GM12878 (cell line): ENCODE data around the gene MYD88. TPM values are rescaled to one million over a fixed set of nuclear protein-coding genes. Genes with fewer than 3 reads are reported as not detected.

Experiments
- ATAC-seq: fragments of 200-7000 bp; cut with Tn5 transposase; 3 replicates; pipeline ENCODE4 v1.9.1; 2020; ENCODE audit warnings: mild to moderate bottlenecking, moderate library complexity
- BruUV-seq: library from RNA; stranded (reverse); fragments of 400-500 nt; replicated peaks from 2 replicates; lab custom pipeline; 2021; lab: Mats Ljungman, UMichigan
- CTCF ChIA-PET: fragments of 300-600 bp; sonication (Branson Sonifier 250); formaldehyde crosslinking; extraction: SDS; loops from one replicate; lab custom pipeline; 2021; ENCODE audit warnings: inconsistent platforms; lab: Yijun Ruan, JAX
- POLR2A ChIA-PET: fragments of 350-600 bp; formaldehyde crosslinking; extraction: SDS; loops from one replicate; lab custom pipeline; 2021; ENCODE audit warnings: inconsistent platforms; lab: Charles Lee
- RAD21 ChIA-PET: fragments of 300-600 bp; sonication (Branson Sonifier 250); formaldehyde crosslinking; loops from one replicate; lab custom pipeline; 2023; ENCODE audit warnings: antibody characterized with exemption; ENCODE audit not compliant: unreplicated experiment; lab: Charles Lee
- SMC1A ChIA-PET: fragments of 300-600 bp; sonication (Branson Sonifier 250); formaldehyde crosslinking; loops from one replicate; lab custom pipeline; 2023; ENCODE audit not compliant: unreplicated experiment, uncharacterized antibody; lab: Charles Lee
- DNase-seq: peaks from one replicate; pipeline ENCODE4 v3.0.0-alpha.2; 2011; ENCODE audit warnings: low read depth, low spot score
- FAIRE-seq: peaks from 3 replicates; lab custom pipeline; 2011; peaks lifted over from hg19 to GRCh38; lab: Jason Lieb, UNC
- H2AFZ ChIP-seq: 2 replicates; pipeline ENCODE4 v1.6.0; 2011; ENCODE audit warnings: low read depth, low read length, control low read depth; ENCODE audit not compliant: control insufficient read depth
- H3K27ac ChIP-seq: 2 replicates; pipeline ENCODE4 v1.5.1; 2011; ENCODE audit warnings: control low read depth; ENCODE audit not compliant: control insufficient read depth, insufficient read depth
- H3K27me3 ChIP-seq, 2 experiments: replicated peaks in 1 of 2; 2 replicates each; pipeline versions ENCODE4 v1.6.0 to v1.6.1; 2011; ENCODE audit warnings: low read length in 1 of 2; ENCODE audit not compliant: control insufficient read depth in 2 of 2, insufficient read depth in 2 of 2
- H3K36me3 ChIP-seq, 2 experiments: 2 replicates each; pipeline ENCODE4 v1.5.1; 2011; ENCODE audit warnings: low read length in 1 of 2; ENCODE audit not compliant: control insufficient read depth in 2 of 2, insufficient read depth in 2 of 2
- H3K4me1 ChIP-seq: 2 replicates; pipeline ENCODE4 v1.6.1; 2011; ENCODE audit warnings: mild to moderate bottlenecking, low read length, moderate library complexity, mixed read lengths; ENCODE audit not compliant: control insufficient read depth, insufficient read depth
- H3K4me2 ChIP-seq: 2 replicates; pipeline ENCODE4 v1.6.0; 2011; ENCODE audit warnings: control low read depth; ENCODE audit not compliant: control insufficient read depth, insufficient read depth
- H3K4me3 ChIP-seq: fragments of 200-600 bp; sonication (generic); 2 replicates; pipeline ENCODE4 v1.5.1; 2016
- H3K79me2 ChIP-seq: 2 replicates; pipeline ENCODE4 v1.6.0; 2011; ENCODE audit warnings: low read length; ENCODE audit not compliant: control insufficient read depth, insufficient read depth
- H3K9ac ChIP-seq: 2 replicates; pipeline ENCODE4 v1.8.0; 2011; ENCODE audit warnings: low read length, control low read depth, mixed read lengths; ENCODE audit not compliant: control insufficient read depth, insufficient read depth
- H3K9me3 ChIP-seq: replicated peaks from 3 replicates; pipeline ENCODE4 v1.5.1; 2011; ENCODE audit warnings: mild to moderate bottlenecking, low read length; ENCODE audit not compliant: control insufficient read depth, insufficient read depth
- H4K20me1 ChIP-seq: 2 replicates; pipeline ENCODE4 v1.6.0; 2011; ENCODE audit not compliant: control insufficient read depth, insufficient read depth
- ESRRA ChIP-seq: IDR thresholded peaks from 2 replicates; pipeline ENCODE4 v1.6.1; 2012; ENCODE audit warnings: mild to moderate bottlenecking, low read length, improper control_type of control experiment
- FOXM1 ChIP-seq: IDR thresholded peaks from 2 replicates; pipeline ENCODE4 v1.6.1; 2012; ENCODE audit warnings: low read depth, mild to moderate bottlenecking, inconsistent platforms, low read length, moderate library complexity
- IKZF2 ChIP-seq, 2 experiments: fragments of 450-650 bp; IDR thresholded peaks; 2 replicates each; pipeline ENCODE4 v1.6.1; 2017; ENCODE audit warnings: mild to moderate bottlenecking in 2 of 2, moderate library complexity in 2 of 2
- NR2C1 ChIP-seq: fragments of 450-650 bp; IDR thresholded peaks from 2 replicates; pipeline ENCODE4 v1.6.1; 2017; ENCODE audit warnings: antibody characterized with exemption, mild to moderate bottlenecking, moderate library complexity
- NR2C2 ChIP-seq: IDR thresholded peaks from 2 replicates; pipeline ENCODE4 v1.6.1; 2011; ENCODE audit warnings: borderline replicate concordance, low read depth; ENCODE audit not compliant: control insufficient read depth, insufficient read length
- RAD51 ChIP-seq: fragments of 450-650 bp; IDR thresholded peaks from 2 replicates; pipeline ENCODE4 v1.6.1; 2016; ENCODE audit warnings: moderate library complexity, mild to moderate bottlenecking, inconsistent platforms
- RBBP5 ChIP-seq: fragments of 200-600 bp; sonication (generic); conservative IDR thresholded peaks from 2 replicates; pipeline ENCODE4 v1.6.1; 2016
- SMARCA5 ChIP-seq: fragments of 450-650 bp; IDR thresholded peaks from 2 replicates; pipeline ENCODE4 v1.6.1; 2017; ENCODE audit warnings: mild to moderate bottlenecking
- SP1 ChIP-seq: IDR thresholded peaks from one replicate; pipeline ENCODE4 v1.6.1; 2011; ENCODE audit warnings: low read depth, low read length
- SUPT20H ChIP-seq: IDR thresholded peaks from 2 replicates; pipeline ENCODE4 v1.6.1; 2011; ENCODE audit warnings: low read depth, mild to moderate bottlenecking, low read length, moderate library complexity, borderline replicate concordance; ENCODE audit not compliant: control insufficient read depth
- SUZ12 ChIP-seq: fragments of 200-600 bp; sonication (generic); IDR thresholded peaks from one replicate; pipeline ENCODE4 v1.6.1; 2018; ENCODE audit warnings: antibody characterized with exemption, mild to moderate bottlenecking; ENCODE audit not compliant: unreplicated experiment
- TBL1XR1 ChIP-seq: IDR thresholded peaks from 2 replicates; pipeline ENCODE4 v1.6.1; 2012; ENCODE audit warnings: low read depth, low read length, improper control_type of control experiment
- ZNF24 ChIP-seq: fragments of 450-650 bp; IDR thresholded peaks from 2 replicates; pipeline ENCODE4 v1.6.1; 2017; ENCODE audit warnings: antibody characterized with exemption, mild to moderate bottlenecking
- ZNF384 ChIP-seq: IDR thresholded peaks from 2 replicates; pipeline ENCODE4 v1.6.1; 2012; ENCODE audit warnings: low read depth, mild to moderate bottlenecking, low read length, improper control_type of control experiment, borderline replicate concordance
- WGBS: methylation state at CpG from one replicate; pipeline ENCODE4 v1.1.6; 2016; ENCODE audit warnings: low lambda C conversion rate; ENCODE audit not compliant: insufficient replicate concordance, insufficient coverage; ENCODE audit errors: missing lambda C conversion rate; 5-methylcytosine and 5-hydroxymethylcytosine counted together
- in situ Hi-C: fragments of 300-500 bp; cut with MboI; formaldehyde crosslinking; loops from 9 replicates; pipeline ENCODE4 v1.14.3; 2018; ENCODE audit warnings: mixed read lengths
- intact Hi-C: fragments of 100-400 bp; cut with micrococcal nuclease; formaldehyde crosslinking; loops from one replicate; pipeline ENCODE4 v1.14.2; 2022; ENCODE audit not compliant: unreplicated experiment
- polyA plus RNA-seq, 11 experiments: library from polyadenylated mRNA; depleted of rRNA in 4 of 11; unstranded in 6 of 11; stranded (reverse) in 5 of 11; fragments of >200 nt; fragmentation: Nextera tagmentation in 4 of 11; fragmentation: Illumina TruSeq in 1 of 11; extraction: Ambion mirVana in 4 of 11; extraction: Trizol in 1 of 11; gene quantifications; 1 replicate in 1 of 11; 2 replicates in 10 of 11; pipeline versions ENCODE4 v1.2.1 to v1.2.3, GENCODE V29; 2011 to 2016; ENCODE audit warnings: inconsistent platforms in 2 of 11, missing spikeins in 2 of 11, low read depth in 1 of 11
- total RNA-seq, 4 experiments: library from RNA; depleted of rRNA in 3 of 4; stranded (reverse); fragments of >200 nt in 3 of 4; fragmentation: Illumina TruSeq in 1 of 4; extraction: Trizol in 1 of 4; gene quantifications; 2 replicates each; pipeline versions ENCODE4 v1.2.1 to v1.2.3, GENCODE V29; 2013 to 2021
- TF ChIP-seq, protein P1 (sequence below): fragments of 450-650 bp; IDR thresholded peaks from 2 replicates; pipeline ENCODE4 v1.6.1; 2017; ENCODE audit warnings: mild to moderate bottlenecking
- TF ChIP-seq, protein P2 (sequence below): IDR thresholded peaks from 2 replicates; pipeline ENCODE4 v1.6.1; 2012; ENCODE audit warnings: low read depth, low read length, improper control_type of control experiment

MYD88 gene
- total and polyA plus RNA-seq, 10 of the 15 experiments (the other 5 are each of a cell fraction or from before 2014, with no cell fraction given): 5.5 to 84.8 (median 67.5) TPM

DNA sequence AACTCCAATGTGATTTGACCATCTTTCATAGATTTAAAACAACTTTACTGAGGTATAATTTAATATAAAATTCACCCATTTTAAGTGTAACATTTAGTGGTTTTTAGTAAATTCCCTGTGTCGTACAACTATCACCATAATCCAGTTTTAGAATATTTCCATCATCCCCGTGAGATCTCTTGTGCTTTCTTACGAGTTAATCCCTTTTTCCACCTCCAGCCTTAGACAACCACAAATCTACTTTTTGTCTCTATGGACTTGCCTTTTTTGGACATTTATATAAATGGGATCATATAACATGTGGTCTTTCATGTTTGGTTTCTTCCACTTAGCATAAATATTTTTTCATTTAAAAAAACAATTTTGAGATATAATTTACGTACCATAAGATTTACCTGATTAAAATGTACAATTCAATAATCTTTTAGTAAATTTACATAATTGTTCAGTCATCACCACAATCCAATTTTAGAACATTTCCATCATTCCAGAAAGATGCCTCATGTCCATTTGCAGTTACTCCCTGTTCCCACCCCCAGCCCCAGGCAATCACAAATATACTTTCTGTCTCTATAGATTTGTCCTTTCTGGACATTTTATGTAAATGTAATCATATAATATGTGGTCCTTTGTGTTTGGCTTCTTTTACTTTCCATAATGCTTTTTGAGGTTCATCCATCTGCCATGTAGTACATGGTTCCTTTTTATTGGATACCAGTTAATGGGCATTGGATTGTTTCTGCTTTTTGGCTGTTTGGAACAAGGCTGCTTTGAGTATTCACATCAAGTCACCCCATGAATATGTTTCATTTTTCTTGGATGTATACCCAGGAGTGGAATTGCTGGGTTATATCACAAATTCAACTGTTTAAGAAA is 29.9 kb downstream of the MYD88 start (continued):
- no peak for TF ChIP-seq SUZ12
- no peak for TF ChIP-seq RBBP5
- no peak for TF ChIP-seq SMARCA5
- TF ChIP-seq SUPT20H: no peak

DNA sequence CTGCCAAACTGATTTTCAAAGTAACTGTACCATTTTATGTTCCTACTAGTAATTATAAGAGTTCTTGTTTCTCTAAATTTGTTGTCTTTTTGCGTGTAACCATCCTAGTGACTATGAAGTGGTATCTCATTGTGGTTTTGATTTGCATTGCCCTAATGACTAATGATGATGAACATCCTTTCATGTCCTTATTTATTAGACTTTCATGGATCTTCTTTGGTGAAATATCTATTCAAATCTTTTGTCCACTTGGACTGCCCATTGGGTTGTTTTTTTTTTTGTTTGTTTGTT is 30.5 kb downstream of the MYD88 start:
- peaks cover 19% of the 10 kb centered on the region for H3K4me1 ChIP-seq
- H3K79me2 ChIP-seq: peaks cover 86% of the 10 kb centered on the region
- CTCF ChIA-PET: interaction anchor here (0.6 to 0.9 kb wide), 2 partner anchors 41 to 351 kb away, joined by 3 to 4 read pairs; no protein-coding TSS in a partner anchor
- POLR2A ChIA-PET: no interaction called here
- H3K27me3 ChIP-seq: no peaks in the 10 kb centered on the region
- H3K9me3 ChIP-seq: no peaks in the 10 kb centered on the region
- no TSS peak for BruUV-seq
- RAD21 ChIA-PET: no interaction called here
- no peaks in the 10 kb centered on the region for H3K36me3 ChIP-seq
- SMC1A ChIA-PET: interaction anchor here (0.8 kb wide), 1 partner anchor 128 kb away, joined by 4 read pairs; no protein-coding TSS in a partner anchor
- H4K20me1 ChIP-seq: peaks cover 9% of the 10 kb centered on the region; the same call in 1 of the 2 replicates
- ATAC-seq: no peak
- WGBS: 0% methylated on average over 1 of the region's 1 CpG
- H3K9ac ChIP-seq: no peak overlapping the region
- intact Hi-C loops: loop anchor here (5.0 kb wide), 1 partner anchor 43 kb away; no protein-coding TSS in a partner anchor
- no peak overlapping the region for H2AFZ ChIP-seq
- in situ Hi-C loops: no loop called here
- no peak overlapping the region; the same call in 1 of the 2 replicates for H3K4me2 ChIP-seq
- peak overlapping the region; percentile 51 for H3K27ac ChIP-seq
- FAIRE-seq: no peak
- 0 out of 2 replicates have a peak overlapping the region, but pooled peaks have one; percentile 16 for H3K4me3 ChIP-seq
- DNase-seq: no peak
- TF ChIP-seq SP1 (no peak), FOXM1 (no peak), ESRRA (no peak), ZNF384 (no peak), TBL1XR1 (no peak), NR2C1 (no peak), NR2C2 (no peak), IKZF2 (IDR thresholded peaks at IDR 0.05) (peak in 1 of 2 experiments; percentile 38; a peak in 2 of 4 replicates), ZNF24 (no peak), RAD51 (no peak)
- TF ChIP-seq, protein P1, sequence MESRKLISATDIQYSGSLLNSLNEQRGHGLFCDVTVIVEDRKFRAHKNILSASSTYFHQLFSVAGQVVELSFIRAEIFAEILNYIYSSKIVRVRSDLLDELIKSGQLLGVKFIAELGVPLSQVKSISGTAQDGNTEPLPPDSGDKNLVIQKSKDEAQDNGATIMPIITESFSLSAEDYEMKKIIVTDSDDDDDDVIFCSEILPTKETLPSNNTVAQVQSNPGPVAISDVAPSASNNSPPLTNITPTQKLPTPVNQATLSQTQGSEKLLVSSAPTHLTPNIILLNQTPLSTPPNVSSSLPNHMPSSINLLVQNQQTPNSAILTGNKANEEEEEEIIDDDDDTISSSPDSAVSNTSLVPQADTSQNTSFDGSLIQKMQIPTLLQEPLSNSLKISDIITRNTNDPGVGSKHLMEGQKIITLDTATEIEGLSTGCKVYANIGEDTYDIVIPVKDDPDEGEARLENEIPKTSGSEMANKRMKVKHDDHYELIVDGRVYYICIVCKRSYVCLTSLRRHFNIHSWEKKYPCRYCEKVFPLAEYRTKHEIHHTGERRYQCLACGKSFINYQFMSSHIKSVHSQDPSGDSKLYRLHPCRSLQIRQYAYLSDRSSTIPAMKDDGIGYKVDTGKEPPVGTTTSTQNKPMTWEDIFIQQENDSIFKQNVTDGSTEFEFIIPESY: no peak
- TF ChIP-seq, protein P2, sequence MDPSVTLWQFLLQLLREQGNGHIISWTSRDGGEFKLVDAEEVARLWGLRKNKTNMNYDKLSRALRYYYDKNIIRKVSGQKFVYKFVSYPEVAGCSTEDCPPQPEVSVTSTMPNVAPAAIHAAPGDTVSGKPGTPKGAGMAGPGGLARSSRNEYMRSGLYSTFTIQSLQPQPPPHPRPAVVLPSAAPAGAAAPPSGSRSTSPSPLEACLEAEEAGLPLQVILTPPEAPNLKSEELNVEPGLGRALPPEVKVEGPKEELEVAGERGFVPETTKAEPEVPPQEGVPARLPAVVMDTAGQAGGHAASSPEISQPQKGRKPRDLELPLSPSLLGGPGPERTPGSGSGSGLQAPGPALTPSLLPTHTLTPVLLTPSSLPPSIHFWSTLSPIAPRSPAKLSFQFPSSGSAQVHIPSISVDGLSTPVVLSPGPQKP: no peak
